ENCODE data around the gene RPS2.

GRCh38 chr16:1924095-1924494 lies 40.5 kb downstream of the RPS2 start:
- no peak for TF ChIP-seq CTCF (IDR thresholded peaks at IDR 0.05)
- TF ChIP-seq POLR2AphosphoS5 (IDR thresholded peaks at IDR 0.05; ENCODE audit: insufficient read depth in 1 of 2, low read depth in 1 of 2), result no peak
